GM12872 (cell line): ENCODE measurements around the gene ZNF618.

Experiments used
- TF ChIP-seq, protein P1 (sequence below): IDR thresholded peaks from 3 replicates; pipeline ENCODE4 v1.5.1; 2011; ENCODE audit warnings: low read depth, mild to moderate bottlenecking, low read length, moderate library complexity; ENCODE audit not compliant: insufficient read depth

Gene ZNF618

DNA sequence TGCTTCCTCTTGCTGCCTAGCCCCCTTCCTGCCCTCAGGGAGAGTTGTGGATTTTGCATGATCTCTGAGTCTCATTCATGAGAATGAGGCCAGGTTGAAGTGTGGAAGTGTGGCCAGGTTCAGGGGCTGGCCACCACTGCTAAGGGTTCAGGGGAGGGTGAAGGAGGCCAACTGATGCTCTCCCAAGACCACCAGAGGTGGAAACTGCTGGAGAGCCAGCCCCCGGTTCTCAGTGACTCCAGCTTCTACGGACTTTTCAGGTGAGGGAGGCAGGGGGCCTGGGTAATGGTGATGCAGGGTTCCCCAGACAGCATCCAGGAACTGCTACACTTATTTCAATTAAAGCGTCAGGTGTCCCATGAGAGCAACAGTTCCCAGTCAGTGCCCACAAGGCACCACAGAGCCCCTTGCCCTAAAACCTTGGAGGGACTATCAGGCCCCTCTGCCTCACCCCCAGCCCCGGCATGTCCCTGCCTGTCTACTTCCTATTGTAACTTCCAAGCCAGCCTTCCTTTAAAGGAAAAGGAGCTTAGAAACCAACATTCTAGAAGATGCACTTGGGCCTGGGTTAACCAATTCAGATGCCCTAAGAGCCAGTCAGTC lies 151.9 kb downstream of the ZNF618 start:
- TF ChIP-seq, protein P1, sequence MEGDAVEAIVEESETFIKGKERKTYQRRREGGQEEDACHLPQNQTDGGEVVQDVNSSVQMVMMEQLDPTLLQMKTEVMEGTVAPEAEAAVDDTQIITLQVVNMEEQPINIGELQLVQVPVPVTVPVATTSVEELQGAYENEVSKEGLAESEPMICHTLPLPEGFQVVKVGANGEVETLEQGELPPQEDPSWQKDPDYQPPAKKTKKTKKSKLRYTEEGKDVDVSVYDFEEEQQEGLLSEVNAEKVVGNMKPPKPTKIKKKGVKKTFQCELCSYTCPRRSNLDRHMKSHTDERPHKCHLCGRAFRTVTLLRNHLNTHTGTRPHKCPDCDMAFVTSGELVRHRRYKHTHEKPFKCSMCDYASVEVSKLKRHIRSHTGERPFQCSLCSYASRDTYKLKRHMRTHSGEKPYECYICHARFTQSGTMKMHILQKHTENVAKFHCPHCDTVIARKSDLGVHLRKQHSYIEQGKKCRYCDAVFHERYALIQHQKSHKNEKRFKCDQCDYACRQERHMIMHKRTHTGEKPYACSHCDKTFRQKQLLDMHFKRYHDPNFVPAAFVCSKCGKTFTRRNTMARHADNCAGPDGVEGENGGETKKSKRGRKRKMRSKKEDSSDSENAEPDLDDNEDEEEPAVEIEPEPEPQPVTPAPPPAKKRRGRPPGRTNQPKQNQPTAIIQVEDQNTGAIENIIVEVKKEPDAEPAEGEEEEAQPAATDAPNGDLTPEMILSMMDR: no peak

DNA sequence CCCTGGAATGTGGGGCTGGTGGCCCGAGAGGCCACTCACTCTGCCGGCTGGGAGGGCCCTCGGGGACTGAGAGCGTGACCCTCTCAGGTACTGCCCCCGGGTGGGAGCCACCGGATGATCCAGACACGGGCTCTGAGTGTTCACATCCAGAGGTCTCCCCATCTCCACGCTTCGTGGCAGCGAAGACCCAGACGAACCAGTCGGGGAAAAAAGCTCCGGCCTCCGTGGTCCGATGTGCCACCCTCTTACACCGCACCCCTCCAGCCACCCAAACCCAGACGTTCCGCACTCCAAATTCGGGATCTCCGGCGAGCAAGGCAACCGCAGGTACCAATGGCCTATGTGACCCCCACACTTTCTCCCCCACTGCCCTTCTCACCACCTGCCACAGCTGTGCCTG lies 152.5 kb downstream of the ZNF618 start:
- TF ChIP-seq, protein P1: no peak

DNA sequence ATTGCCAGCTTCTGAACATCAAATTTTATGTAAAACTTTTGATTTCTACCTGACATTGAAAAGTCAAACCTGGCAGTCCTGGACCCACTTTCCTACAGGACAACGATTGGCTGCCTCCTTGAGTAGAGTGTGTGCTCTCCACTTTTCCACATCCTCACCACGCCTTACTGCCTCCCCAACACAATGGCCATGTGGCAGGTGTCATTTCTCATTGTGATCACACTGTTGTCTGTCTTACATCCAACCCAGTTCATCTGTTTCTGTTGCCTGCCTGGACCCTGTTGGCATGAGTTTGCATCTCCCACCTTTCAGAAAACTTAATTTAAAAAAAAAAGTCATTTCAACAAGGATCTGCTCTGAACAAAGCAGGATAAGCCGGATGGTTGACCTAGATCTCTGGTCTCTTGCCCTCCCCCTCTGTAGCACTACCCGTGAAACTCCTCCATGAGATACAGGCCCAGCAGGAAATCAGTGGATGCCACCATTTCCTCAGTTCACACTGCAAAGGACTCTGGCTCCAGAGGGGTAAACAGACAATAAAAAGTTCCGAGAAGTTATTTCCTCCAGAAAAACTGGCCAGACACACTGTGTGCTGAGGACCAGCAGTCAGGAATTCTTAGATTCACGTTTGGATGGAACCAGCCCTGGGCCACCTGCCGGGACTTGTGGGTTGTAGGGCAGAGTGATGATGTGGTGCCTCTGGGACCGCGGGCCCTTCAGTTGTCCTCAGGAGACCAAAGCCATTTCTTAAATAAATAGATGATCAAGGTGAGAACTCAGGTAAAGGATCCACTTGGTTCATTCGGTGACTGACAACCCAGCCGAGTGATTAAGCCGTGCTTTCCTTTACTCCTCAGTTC lies 153.4 kb downstream of the ZNF618 start:
- TF ChIP-seq, protein P1: no peak

DNA sequence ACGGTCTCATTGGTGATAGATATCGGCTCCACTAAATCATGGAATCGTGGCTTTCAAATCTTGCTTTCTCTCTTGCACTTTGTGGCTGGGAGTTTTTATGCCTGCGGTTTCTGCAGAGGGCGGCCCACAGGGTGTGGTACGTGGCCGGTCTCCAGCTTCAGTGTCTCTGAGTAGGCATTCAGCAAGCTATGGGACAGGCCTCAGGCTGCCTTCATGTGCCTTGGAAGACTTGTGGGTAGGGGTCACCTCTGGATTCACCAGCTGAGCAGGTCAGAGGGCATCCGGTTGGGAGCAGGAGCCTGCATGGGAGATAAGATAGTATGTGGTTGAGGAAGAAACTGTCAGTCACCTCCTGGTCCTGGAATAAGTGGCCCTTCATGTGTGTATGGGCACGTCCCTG lies 154.3 kb downstream of the ZNF618 start:
- TF ChIP-seq, protein P1: no peak

DNA sequence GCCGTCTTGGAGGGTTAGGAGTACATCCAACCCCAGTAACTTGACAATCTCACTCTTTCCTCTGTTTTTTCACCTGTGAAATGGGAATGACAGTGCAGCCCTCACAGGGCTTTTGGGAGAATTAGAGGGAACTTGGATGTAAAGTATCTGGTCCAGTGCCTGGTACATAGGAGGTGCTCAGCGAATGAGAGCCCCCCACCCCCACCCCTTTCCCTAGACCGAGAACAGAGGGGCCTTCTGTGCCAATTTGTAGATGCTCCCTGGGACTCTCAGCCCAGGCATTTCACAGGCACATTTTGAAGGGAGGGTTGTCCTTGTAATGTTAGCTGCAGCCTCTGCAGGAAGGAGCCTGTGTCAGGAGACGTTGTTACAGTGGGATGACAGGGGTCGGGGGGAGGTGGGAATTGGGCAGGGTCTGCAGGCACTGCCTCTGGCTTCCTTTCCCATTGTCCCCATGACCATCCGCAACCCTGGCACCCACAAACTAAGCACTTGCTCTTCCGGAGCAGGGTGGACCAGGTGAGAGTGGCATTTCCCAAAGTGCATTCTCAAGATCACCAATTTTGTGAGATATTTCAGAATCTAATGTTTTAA lies 155.0 kb downstream of the ZNF618 start:
- TF ChIP-seq, protein P1: no peak

DNA sequence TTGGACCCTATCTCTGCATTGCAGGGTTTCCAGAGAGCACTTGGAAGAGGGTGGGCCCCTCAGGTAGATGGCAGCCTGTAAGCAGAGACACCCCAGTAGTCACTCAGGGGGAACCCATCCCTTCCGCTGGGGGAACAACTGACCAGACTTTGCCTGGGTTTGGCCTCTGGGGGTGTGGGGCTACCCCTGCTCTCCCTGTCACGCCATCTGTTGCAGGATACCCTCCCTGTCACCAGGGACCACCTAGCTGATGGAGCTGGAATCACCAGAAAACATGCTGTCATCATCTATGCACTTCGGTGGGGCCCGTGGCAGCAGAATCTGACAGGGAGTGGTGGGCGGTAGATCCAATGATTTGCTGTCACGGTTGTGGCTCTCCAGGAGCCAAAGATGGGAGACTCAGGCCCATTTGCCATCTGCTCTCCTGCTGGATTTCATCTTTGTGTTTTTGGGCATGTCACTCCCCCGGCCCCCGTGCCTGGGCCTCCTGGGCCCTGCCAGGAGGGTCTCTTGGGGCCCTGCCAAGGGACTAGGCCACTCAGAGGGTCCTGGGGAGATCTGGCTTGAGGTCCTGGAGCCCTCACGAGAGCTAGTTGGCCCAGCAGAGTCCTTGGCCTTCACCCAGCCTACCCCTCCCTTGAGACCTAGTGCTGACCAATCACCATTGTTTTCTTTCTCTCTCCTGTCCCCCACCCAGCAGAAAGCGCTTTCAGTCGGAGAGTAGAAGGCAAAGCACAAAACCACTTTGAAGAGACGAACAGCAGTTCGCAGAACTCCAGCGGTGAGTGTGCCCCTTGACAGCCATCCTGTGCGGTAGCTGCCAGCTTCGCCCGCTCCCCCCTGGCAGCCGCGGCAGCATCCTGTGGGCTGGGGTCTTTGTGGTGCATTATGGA lies 156.1 kb downstream of the ZNF618 start:
- TF ChIP-seq, protein P1: no peak
